GM10266 (cell line): Measurements from ENCODE around the gene CAV3.

Source experiments
- DNase-seq: peaks from one replicate; pipeline ENCODE4 v3.0.0; 2012; ENCODE audit errors: extremely low spot score
- CTCF ChIP-seq: IDR thresholded peaks from 2 replicates; pipeline ENCODE4 v1.5.1; 2012; ENCODE audit warnings: mild to moderate bottlenecking, low read depth; ENCODE audit not compliant: control insufficient read depth, insufficient read depth; ENCODE audit errors: missing control alignments

Gene CAV3

DNA sequence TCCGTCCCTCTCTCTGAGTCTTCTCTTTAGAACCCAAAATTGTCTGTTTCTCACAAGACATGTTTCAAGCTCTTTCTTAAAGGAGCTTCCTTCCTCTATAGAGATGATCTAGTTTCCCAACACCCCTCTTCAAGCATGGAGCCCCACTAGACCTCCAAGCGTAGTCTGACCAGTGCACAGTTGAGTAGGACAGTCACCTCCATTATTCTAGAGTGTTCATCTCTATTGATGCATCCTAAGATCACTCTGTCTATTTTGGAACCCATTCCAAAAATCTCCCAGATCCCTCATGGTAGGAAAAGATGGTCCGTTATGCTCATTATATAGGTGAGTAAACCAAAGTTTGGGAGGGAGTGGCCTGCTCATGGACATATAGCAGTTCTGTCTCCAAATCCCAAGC lies 4.1 kb upstream of the CAV3 start:
- DNase-seq: no peak
- no peak for TF ChIP-seq CTCF

GRCh38 chr3:8730656-8731055 lies 2.9 kb upstream of the CAV3 start:
- TF ChIP-seq CTCF: no peak
- DNase-seq: no peak

GRCh38 chr3:8732413-8732812 lies 1.2 kb upstream of the CAV3 start:
- DNase-seq: no peak
- TF ChIP-seq CTCF: no peak

- TF ChIP-seq CTCF: no peak
- DNase-seq: no peak
These were observed 706 bp downstream of the CAV3 start for GRCh38 chr3:8734137-8734878.

- no peak for TF ChIP-seq CTCF
These were observed 1.3 kb downstream of the CAV3 start for GRCh38 chr3:8734908-8735307.

DNA sequence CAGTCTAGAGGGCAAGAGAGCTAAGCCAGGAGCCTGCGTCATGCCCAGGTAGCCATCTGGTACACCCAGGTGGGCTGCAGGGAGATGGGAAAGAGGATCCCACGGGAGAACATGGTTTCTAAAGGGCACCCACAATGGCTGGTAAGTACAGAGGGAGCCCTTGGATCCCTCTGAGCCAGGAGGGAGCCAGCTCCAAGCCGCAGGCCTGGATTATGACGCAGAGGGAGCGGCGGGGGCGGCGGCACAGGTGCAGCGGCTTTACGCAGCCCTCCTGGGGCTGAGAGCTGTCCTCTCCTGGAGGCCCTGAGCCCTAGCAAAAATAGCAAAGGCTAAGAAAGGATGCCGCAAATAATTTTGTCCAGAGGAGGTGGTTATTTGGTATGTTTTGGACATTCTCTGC lies 2.8 kb downstream of the CAV3 start:
- TF ChIP-seq CTCF: no peak
- no peak for DNase-seq

More at GRCh38 chr3:8734908-8735307, 1.3 kb downstream of the CAV3 start:
- no peak for DNase-seq

DNA sequence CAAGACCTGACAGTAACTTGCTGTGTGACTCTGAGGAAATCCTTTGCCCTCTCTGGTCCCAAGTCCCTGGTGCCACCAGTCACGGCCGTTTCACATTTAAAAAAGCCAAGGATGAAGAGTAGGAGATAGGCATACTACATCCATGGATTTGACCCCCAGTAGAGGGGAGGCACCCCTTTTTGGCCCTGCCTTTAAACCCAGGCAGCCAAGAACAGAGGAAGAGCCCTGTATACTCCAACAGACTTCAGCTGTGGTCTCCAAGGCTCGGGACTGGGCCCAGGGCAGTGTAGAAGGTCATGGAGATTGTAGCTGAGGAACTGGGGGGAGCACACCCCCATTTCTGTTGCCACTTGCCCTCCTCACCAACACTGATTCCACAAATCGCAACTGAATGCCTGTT lies 3.7 kb downstream of the CAV3 start:
- DNase-seq: no peak
- no peak for TF ChIP-seq CTCF
